Transverse colon (tissue), 4 donors: ENCODE results near the gene CIPC. TPM values are rescaled to one million over a fixed set of nuclear protein-coding genes. Genes with fewer than 3 reads are reported as not detected.

Experiments
- DNase-seq: peaks from one replicate; pipeline ENCODE4 v3.0.0-alpha.2; 2019
- H3K27ac ChIP-seq, 4 donors: fragments of 200-600 bp; sonication (generic); 2 replicates each; pipeline ENCODE4 v1.5.1; 2016 to 2018; ENCODE audit warnings: inconsistent platforms in 4 of 4
- H3K27me3 ChIP-seq: fragments of 200-600 bp; sonication (generic); 2 replicates; pipeline ENCODE4 v1.5.1; 2017; ENCODE audit warnings: inconsistent platforms
- H3K36me3 ChIP-seq, 4 donors: fragments of 200-600 bp; sonication (generic); 2 replicates each; pipeline ENCODE4 v1.5.1; 2017 to 2019; ENCODE audit warnings: inconsistent platforms in 4 of 4
- H3K4me1 ChIP-seq, 4 donors: fragments of 200-600 bp; sonication (generic); 2 replicates each; pipeline ENCODE4 v1.5.1; 2017 to 2020; ENCODE audit warnings: inconsistent platforms in 4 of 4
- H3K4me3 ChIP-seq, 4 donors: fragments of 200-600 bp; sonication (generic); 1 replicate in 1 of 4; 2 replicates in 3 of 4; pipeline versions ENCODE4 v1.5.1 to v1.6.1; 2017 to 2019; ENCODE audit warnings: inconsistent platforms in 4 of 4
- H3K9me3 ChIP-seq, 2 donors: fragments of 200-600 bp; sonication (generic); 2 replicates each; pipeline ENCODE4 v1.5.1; 2017 to 2019; ENCODE audit warnings: inconsistent platforms in 2 of 2
- EP300 ChIP-seq: sonication (generic); formaldehyde crosslinking; IDR thresholded peaks from one replicate; pipeline ENCODE4 v1.6.1; 2017; ENCODE audit warnings: antibody characterized with exemption, low read depth
- POLR2A ChIP-seq: fragments of 450-650 bp; IDR thresholded peaks from one replicate; pipeline ENCODE4 v1.6.1; 2016; ENCODE audit warnings: antibody characterized with exemption, mild to moderate bottlenecking, moderate library complexity
- POLR2AphosphoS5 ChIP-seq, 3 donors: sonication (generic); formaldehyde crosslinking; IDR thresholded peaks; one replicate each; pipeline ENCODE4 v1.6.1; 2016; ENCODE audit warnings: antibody characterized with exemption in 3 of 3
- WGBS, 2 donors: methylation state at CpG; one replicate each; pipeline ENCODE4 v1.1.5; 2018; ENCODE audit warnings: low coverage in 1 of 2; 5-methylcytosine and 5-hydroxymethylcytosine counted together
- in situ Hi-C, 4 donors: fragments of 200-750 bp; cut with MboI; loops; one replicate each; pipeline versions ENCODE4 v1.15.0 to v1.15.1; 2017; ENCODE audit warnings: low sequenced_read_pairs in 3 of 4, low pct_ligation_motif_present in 1 of 4, low pct_unique_long_range_greater_than_20kb in 1 of 4
- intact Hi-C: fragments of 100-400 bp; cut with DNase I; formaldehyde crosslinking; loops from one replicate; pipeline ENCODE4 v1.15.1; 2023; ENCODE audit warnings: low total_unique reads
- total RNA-seq, 4 donors: library from RNA; depleted of rRNA; stranded (reverse); fragments of >200 nt; gene quantifications; one replicate each; pipeline ENCODE4 v1.1.0, GENCODE V29; 2016
- TF ChIP-seq, protein P1 (sequence below), 5 experiments: fragments of 200-600 bp in 3 of 5; fragments of 450-650 bp in 2 of 5; sonication (generic) in 3 of 5; IDR thresholded peaks; 1 replicate in 2 of 5; 2 replicates in 3 of 5; pipeline ENCODE4 v1.5.1; 2016 to 2017; ENCODE audit warnings: antibody characterized with exemption in 5 of 5, inconsistent platforms in 3 of 5, mild to moderate bottlenecking in 2 of 5, moderate library complexity in 1 of 5

The CIPC gene
- total RNA-seq, 4 donors from 2014 or later = 30.8 to 97.1 (median 67.8) TPM

DNA sequence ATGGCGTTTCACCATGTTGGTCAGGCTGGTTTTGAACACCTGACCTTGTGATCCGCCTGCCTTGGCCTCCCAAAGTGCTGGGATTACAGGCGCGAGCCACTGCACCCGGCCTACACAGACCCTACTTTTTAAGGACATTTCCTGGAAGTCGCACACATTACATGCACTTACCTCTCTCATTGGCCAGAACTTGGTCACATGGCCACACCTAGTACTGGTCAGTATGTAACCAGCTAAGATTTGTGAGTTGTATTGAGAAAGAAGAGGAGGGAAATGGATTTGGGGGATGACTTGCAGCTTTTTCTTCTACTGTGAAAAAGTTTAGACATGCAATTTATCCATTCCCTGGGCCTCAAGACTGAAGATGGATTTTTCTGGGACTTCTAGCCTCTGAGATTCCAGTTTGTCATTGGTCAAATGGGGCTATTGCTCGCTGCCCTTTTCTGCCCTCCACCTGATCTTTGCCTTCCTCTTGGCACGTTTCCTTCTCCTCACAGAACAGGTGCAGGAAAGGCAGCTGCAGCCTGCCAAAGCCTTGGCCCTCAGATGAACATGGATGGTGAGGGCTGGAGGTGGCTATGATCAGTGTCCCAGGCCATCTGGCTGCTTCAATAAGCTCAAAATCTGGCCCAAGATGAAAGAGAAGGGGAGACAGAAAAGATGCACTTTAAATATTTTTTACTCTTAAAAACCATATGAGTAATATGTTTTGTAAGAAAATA, 50.6 kb downstream of the CIPC start:
- WGBS, 2 donors = 64 to 70% methylated on average over 2 to 8 of the region's 8 CpGs
- Histone ChIP-seq H3K9me3 (no peaks in the 10 kb centered on the region), H3K27me3 (peaks cover 54% of the 10 kb centered on the region), H3K4me3 (no peak overlapping the region), H3K27ac (no peak overlapping the region), H3K36me3 (no peaks in the 10 kb centered on the region), H3K4me1 (no peaks in the 10 kb centered on the region)
- TF ChIP-seq EP300 (no peak), POLR2AphosphoS5 (IDR thresholded peaks at IDR 0.05) (no peak)
- DNase-seq = no peak
- in situ Hi-C loops = loop anchor here in 2 of 4 donors (10.0 to 25.0 kb wide), 2 partner anchors 164 to 166 kb away; partner anchors contain the start of genes GSTZ1 (in 1 of the 2) and POMT2 (in 1 of the 2)
- intact Hi-C loops = no loop called here

DNA sequence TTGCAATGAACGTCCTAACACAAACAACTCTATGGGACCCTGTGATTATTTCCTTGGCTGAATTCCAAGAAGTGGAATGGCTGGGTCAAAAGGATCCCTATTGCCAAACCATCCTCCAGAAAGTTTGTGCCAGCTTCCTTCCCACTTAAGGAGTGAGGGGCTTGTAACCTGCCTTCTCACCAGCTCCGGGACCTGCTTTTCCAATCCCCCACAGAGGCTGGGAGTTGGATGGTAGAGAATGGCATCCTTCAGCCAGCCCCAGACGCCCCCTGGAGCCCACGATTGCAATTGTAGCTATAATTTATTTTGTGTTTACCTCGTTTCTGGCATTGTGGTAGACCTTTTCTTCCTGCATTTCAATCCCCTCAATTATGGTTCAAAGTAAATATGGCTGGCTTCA, 53.2 kb downstream of the CIPC start:
- no peaks in the 10 kb centered on the region for H3K36me3 ChIP-seq
- intact Hi-C loops = loop anchor here (5.0 kb wide), 1 partner anchor 166 kb away; no protein-coding TSS in a partner anchor
- no peaks in the 10 kb centered on the region for H3K4me1 ChIP-seq
- in situ Hi-C loops = no loop called here
- 0 to 6% methylated on average over 1 to 5 of the region's 5 CpGs for WGBS, 2 donors
- TF ChIP-seq EP300 = no peak
- TF ChIP-seq, protein P1, sequence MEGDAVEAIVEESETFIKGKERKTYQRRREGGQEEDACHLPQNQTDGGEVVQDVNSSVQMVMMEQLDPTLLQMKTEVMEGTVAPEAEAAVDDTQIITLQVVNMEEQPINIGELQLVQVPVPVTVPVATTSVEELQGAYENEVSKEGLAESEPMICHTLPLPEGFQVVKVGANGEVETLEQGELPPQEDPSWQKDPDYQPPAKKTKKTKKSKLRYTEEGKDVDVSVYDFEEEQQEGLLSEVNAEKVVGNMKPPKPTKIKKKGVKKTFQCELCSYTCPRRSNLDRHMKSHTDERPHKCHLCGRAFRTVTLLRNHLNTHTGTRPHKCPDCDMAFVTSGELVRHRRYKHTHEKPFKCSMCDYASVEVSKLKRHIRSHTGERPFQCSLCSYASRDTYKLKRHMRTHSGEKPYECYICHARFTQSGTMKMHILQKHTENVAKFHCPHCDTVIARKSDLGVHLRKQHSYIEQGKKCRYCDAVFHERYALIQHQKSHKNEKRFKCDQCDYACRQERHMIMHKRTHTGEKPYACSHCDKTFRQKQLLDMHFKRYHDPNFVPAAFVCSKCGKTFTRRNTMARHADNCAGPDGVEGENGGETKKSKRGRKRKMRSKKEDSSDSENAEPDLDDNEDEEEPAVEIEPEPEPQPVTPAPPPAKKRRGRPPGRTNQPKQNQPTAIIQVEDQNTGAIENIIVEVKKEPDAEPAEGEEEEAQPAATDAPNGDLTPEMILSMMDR (IDR thresholded peaks at IDR 0.05) = peak in 2 of 5 experiments; percentile 17 to 20
- H3K27ac ChIP-seq = no peak overlapping the region
- H3K9me3 ChIP-seq = no peaks in the 10 kb centered on the region
- DNase-seq = no peak
- no peak overlapping the region for H3K4me3 ChIP-seq
- H3K27me3 ChIP-seq = peaks cover 43% of the 10 kb centered on the region

DNA sequence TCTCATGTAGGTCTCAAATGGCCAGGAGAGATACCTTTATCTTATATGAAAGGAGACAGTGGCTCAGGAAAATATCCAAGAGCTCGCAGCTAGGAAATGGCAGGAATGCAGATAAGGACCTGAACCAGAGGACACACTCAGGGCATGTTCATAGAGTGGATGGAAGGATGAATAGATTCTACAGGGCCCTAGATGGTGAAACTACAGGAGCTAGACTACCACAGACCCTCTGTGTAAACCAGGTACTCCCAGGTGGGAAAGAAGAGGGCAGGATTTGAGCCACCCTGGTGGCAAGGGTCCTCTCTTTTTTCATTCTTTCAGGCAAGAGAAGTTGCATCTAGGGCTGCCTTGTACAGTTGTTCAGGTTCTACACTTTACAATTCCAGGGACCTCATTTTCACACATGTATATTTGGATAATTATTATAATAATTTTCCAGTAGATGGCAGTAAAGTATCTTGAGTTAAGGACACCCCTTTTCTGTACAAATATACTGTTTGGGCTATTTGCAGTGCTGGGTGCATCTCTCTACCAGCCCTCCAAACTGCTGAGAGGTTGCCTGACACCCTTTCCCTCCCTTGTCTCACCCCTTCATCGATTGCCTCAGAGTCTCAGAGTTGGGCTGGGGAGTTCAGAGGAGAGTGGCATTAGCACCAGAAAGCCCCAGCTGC, 54.0 kb downstream of the CIPC start:
- Histone ChIP-seq H3K27ac (no peak overlapping the region), H3K4me3 (no peak overlapping the region), H3K27me3 (peaks cover 43% of the 10 kb centered on the region), H3K36me3 (no peaks in the 10 kb centered on the region), H3K4me1 (no peaks in the 10 kb centered on the region), H3K9me3 (no peaks in the 10 kb centered on the region)
- intact Hi-C loops = loop anchor here (5.0 kb wide), 1 partner anchor 165 kb away; no protein-coding TSS in a partner anchor
- DNase-seq = no peak
- 20 to 33% methylated on average over 1 to 2 of the region's 2 CpGs for WGBS, 2 donors
- TF ChIP-seq POLR2AphosphoS5 (IDR thresholded peaks at IDR 0.05) (no peak), POLR2A (no peak), EP300 (no peak)
- TF ChIP-seq, protein P1 (IDR thresholded peaks at IDR 0.05) = peak in 4 of 5 experiments; percentile 22 to 28 (median 25)
- in situ Hi-C loops = no loop called here

DNA sequence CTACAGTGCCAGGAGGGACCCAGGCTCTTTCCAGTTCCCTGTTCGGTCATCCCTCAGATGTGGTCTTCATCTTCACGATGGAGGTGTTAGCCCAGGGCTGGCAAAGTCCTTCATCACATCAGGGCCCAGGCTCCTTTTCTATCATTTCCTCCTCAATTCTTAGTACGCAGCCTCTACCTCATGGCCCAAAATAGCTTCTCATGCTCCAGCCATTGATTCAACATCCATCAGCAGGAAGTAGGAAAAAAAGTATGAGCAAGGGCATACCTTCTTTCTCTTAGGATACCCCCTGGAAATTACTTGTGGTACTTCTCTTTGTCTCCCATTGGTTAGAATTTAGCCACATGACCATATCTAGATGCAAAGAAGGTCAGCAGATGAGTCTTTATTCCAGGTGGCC, 55.7 kb downstream of the CIPC start:
- Histone ChIP-seq H3K27ac (no peak overlapping the region), H3K27me3 (peaks cover 49% of the 10 kb centered on the region), H3K36me3 (no peaks in the 10 kb centered on the region), H3K4me1 (peaks cover 0 to 5% (median 0%) of the 10 kb centered on the region in 4 donors), H3K4me3 (no peak overlapping the region), H3K9me3 (no peaks in the 10 kb centered on the region)
- DNase-seq = no peak
- in situ Hi-C loops (no loop called here), intact Hi-C loops (loop anchor here (5.0 kb wide), 1 partner anchor 163 kb away; no protein-coding TSS in a partner anchor)
- TF ChIP-seq POLR2AphosphoS5 (IDR thresholded peaks at IDR 0.05) (no peak), POLR2A (no peak), EP300 (no peak)
- TF ChIP-seq, protein P1 (IDR thresholded peaks at IDR 0.05) = no peak
- WGBS, 2 donors = 92 to 93% methylated on average over 2 to 3 of the region's 3 CpGs
